ENCODE results near the gene KRABD2.

Gene KRABD2

DNA sequence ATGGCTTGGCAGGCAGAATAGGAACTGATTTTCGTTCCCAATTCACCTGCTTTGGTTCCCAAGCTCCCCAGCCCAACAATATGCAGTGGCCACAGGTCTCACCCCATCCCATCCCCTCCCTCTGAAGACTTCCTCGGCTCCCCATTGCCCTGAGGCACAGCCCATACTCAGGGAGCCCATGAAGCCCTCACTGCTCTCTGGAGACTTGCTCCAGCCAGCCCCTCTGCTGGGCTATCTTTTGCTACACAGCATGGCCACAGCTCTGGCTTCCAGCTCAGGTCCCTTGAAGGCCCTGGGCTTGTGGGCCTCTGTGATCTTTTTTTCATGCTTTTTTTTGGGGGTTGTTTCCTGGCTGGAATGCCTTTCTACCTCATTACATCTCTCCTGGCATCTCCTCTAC is 29.7 kb upstream of the KRABD2 start:
- Histone ChIP-seq H2BK5ac (ENCODE audit: insufficient read length, low read length) (no peak overlapping the region), H3K23ac (ENCODE audit: insufficient read length, low read depth, low read length) (no peak overlapping the region), H2AK5ac (ENCODE audit: insufficient read length, low read length) (no peak overlapping the region), H2BK20ac (ENCODE audit: low read depth, low read length, poor library complexity, severe bottlenecking) (no peak overlapping the region), H2BK120ac (ENCODE audit: low read depth, low read length, poor library complexity, severe bottlenecking) (no peak overlapping the region), H3K79me2 (ENCODE audit: insufficient read depth, low read length) (no peaks in the 10 kb centered on the region), H3K9ac (ENCODE audit: extremely low read depth, insufficient read length, low read length) (no peak overlapping the region), H3K18ac (ENCODE audit: insufficient read length, low read depth, low read length) (no peak overlapping the region), H3K4me2 (ENCODE audit: insufficient read depth, insufficient read length, low read length) (no peak overlapping the region), H3K27me3 (ENCODE audit: insufficient read depth, low read length) (no peaks in the 10 kb centered on the region), H3T11ph (ENCODE audit: low read length) (no peak overlapping the region), H3K27ac (ENCODE audit: insufficient read length, low read depth, low read length) (no peak overlapping the region), H2AFZ (ENCODE audit: low read length) (no peak overlapping the region), H3K23me2 (ENCODE audit: insufficient read length, low read depth, low read length, poor library complexity, severe bottlenecking) (no peaks in the 10 kb centered on the region), H3K79me1 (ENCODE audit: insufficient read depth, low read depth, low read length, poor library complexity, severe bottlenecking) (no peaks in the 10 kb centered on the region), H3K14ac (ENCODE audit: insufficient read depth, low read length) (no peak overlapping the region), H4K20me1 (ENCODE audit: control insufficient read depth, insufficient read depth, insufficient read length) (no peaks in the 10 kb centered on the region), H4K8ac (replicated peaks; ENCODE audit: insufficient read length, low read depth, low read length) (no peak overlapping the region), H3K56ac (ENCODE audit: insufficient read length, low read depth, low read length) (no peak overlapping the region), H3K4me1 (ENCODE audit: insufficient read depth, low read length) (no peaks in the 10 kb centered on the region), H3K9me3 (ENCODE audit: control insufficient read depth, low read depth, low read length) (no peaks in the 10 kb centered on the region), H4K5ac (ENCODE audit: insufficient read length, low read depth, low read length) (no peak overlapping the region), H4K91ac (ENCODE audit: insufficient read length, low read depth, low read length) (no peak overlapping the region), H2BK12ac (ENCODE audit: insufficient read length, low read depth, low read length) (no peak overlapping the region), H3K4ac (ENCODE audit: low read depth, low read length) (no peak overlapping the region), H2BK15ac (ENCODE audit: low read depth, low read length) (no peak overlapping the region)
- Mint-ChIP-seq H3K4me1 (peaks cover 14 to 15% of the 10 kb centered on the region in 2 experiments), H3K27ac (peak overlapping the region in 1 of 3 experiments; percentile 35; a peak in 2 of 7 replicates), H3K36me3 (ENCODE audit: insufficient read depth in 1 of 3, low read depth in 3 of 3) (no peaks in the 10 kb centered on the region), H3K27me3 (ENCODE audit: low read depth) (peaks cover 1% of the 10 kb centered on the region; the same call in 1 of the 2 replicates), H3K9me3 (no peaks in the 10 kb centered on the region), H3K4me3 (no peak overlapping the region)
- no CpG with 5 or more reads among the region's 2 CpGs for WGBS (ENCODE audit: extremely low coverage, insufficient read length, low lambda C conversion rate)
- TF ChIP-seq, protein P1, sequence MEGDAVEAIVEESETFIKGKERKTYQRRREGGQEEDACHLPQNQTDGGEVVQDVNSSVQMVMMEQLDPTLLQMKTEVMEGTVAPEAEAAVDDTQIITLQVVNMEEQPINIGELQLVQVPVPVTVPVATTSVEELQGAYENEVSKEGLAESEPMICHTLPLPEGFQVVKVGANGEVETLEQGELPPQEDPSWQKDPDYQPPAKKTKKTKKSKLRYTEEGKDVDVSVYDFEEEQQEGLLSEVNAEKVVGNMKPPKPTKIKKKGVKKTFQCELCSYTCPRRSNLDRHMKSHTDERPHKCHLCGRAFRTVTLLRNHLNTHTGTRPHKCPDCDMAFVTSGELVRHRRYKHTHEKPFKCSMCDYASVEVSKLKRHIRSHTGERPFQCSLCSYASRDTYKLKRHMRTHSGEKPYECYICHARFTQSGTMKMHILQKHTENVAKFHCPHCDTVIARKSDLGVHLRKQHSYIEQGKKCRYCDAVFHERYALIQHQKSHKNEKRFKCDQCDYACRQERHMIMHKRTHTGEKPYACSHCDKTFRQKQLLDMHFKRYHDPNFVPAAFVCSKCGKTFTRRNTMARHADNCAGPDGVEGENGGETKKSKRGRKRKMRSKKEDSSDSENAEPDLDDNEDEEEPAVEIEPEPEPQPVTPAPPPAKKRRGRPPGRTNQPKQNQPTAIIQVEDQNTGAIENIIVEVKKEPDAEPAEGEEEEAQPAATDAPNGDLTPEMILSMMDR (conservative IDR thresholded peaks at IDR 0.05): no peak
- DNase-seq: no peak

Measured in H9 (cell line).